ENCODE measurements around the gene SALL4. TPM values are rescaled to one million over a fixed set of nuclear protein-coding genes. Genes with fewer than 3 reads are reported as not detected.
"Not testable (repeated sequence)": the region's sequence is repeated elsewhere in the genome, so short reads cannot be mapped to it uniquely, and the experiment has no call there.

SALL4 gene
- total RNA-seq, 4 donors from 2014 or later, result not detected

DNA sequence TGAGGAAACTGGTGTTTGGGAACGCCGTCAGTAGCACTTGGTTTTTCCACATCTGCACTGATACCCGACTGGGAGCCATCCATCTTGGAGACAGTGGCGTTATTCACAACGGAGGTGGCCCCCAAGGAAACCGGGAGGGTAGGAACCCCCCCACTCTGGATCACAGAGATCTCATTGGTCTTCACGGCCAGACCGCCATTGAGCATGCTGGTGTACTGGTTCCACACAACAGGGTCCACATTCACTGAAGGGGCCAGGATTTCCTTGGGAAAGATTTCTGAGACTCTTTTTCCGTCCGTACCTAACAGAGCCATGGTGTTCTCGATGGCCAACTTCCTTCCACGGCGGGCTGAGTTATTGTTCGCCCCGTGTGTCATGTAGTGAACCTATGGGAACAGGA is 18.0 kb downstream of the SALL4 start:
- no peaks in the 10 kb centered on the region for H3K27me3 ChIP-seq
- no peak overlapping the region for H3K4me3 ChIP-seq
- no peaks in the 10 kb centered on the region for H3K36me3 ChIP-seq
- no peak for ATAC-seq
- peaks cover 0 to 5% (median 0%) of the 10 kb centered on the region in 3 donors for H3K9me3 ChIP-seq
- no peak overlapping the region for H3K27ac ChIP-seq
- H3K4me1 ChIP-seq, result no peaks in the 10 kb centered on the region
- TF ChIP-seq POLR2AphosphoS5 (IDR thresholded peaks at IDR 0.05) (no peak), EP300 (IDR thresholded peaks at IDR 0.05) (no peak), POLR2A (IDR thresholded peaks at IDR 0.05) (no peak)
- TF ChIP-seq, protein P1, sequence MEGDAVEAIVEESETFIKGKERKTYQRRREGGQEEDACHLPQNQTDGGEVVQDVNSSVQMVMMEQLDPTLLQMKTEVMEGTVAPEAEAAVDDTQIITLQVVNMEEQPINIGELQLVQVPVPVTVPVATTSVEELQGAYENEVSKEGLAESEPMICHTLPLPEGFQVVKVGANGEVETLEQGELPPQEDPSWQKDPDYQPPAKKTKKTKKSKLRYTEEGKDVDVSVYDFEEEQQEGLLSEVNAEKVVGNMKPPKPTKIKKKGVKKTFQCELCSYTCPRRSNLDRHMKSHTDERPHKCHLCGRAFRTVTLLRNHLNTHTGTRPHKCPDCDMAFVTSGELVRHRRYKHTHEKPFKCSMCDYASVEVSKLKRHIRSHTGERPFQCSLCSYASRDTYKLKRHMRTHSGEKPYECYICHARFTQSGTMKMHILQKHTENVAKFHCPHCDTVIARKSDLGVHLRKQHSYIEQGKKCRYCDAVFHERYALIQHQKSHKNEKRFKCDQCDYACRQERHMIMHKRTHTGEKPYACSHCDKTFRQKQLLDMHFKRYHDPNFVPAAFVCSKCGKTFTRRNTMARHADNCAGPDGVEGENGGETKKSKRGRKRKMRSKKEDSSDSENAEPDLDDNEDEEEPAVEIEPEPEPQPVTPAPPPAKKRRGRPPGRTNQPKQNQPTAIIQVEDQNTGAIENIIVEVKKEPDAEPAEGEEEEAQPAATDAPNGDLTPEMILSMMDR (IDR thresholded peaks at IDR 0.05), result no peak
- 82 to 95% methylated on average over 8 to 12 of the region's 15 CpGs for WGBS, 2 donors (ENCODE audit: low coverage in 1 of 2)

DNA sequence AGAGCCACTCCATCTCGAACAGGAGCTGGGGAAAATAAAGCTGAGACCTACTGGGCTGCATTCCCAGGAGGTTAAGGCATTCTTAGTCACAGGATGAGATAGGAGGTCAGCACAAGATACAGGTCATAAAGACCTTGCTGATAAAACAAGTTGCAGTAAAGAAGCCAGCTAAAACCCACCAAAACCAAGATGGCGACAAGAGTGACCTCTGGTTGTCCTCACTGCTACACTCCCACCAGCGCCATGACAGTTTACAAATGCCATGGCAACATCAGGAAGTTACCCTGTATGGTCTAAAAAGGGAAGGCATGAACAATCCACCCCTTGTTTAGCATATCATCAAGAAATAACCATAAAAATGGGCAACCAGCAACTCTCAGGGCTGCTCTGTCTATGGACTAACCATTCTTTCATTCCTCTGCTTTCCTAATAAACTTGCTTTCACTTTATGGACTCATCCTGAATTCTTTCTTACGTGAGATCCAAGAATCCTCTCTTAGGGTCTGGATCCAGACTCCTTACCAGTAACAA is 24.0 kb downstream of the SALL4 start:
- not testable (repeated sequence) for H3K36me3 ChIP-seq, H3K4me1 ChIP-seq, H3K4me3 ChIP-seq, ATAC-seq, H3K27ac ChIP-seq, H3K27me3 ChIP-seq
- H3K9me3 ChIP-seq, result peaks cover 0 to 11% (median 0%) of the 10 kb centered on the region in 3 donors
- WGBS, 2 donors (ENCODE audit: low coverage in 1 of 2), result 70 to 90% methylated on average over 4 of the region's 4 CpGs

DNA sequence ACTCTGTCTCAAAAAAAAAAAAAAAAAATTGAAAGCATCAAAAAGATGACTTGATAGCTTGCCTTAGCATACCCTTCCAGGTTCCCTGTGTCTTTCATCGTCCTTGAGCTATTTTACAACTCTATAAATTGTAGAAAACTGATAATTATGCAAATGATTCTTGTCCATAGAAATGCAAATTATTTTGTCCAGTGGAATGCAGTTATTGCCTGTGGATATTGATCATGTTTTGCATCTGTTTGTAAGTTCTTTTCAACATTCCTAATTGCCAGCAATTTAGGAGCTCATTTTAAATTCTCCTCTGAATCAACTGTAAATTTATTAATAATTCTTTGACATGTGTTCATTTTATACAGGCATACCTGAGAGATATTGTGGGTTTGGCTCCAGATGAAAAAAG is 27.1 kb downstream of the SALL4 start:
- Histone ChIP-seq H3K27ac (no peak overlapping the region), H3K4me3 (no peak overlapping the region), H3K36me3 (no peaks in the 10 kb centered on the region), H3K9me3 (peaks cover 0 to 11% (median 0%) of the 10 kb centered on the region in 3 donors), H3K27me3 (no peaks in the 10 kb centered on the region), H3K4me1 (no peaks in the 10 kb centered on the region)
- WGBS, 2 donors (ENCODE audit: low coverage in 1 of 2), result 83% methylated on average over 1 of the region's 1 CpG
- no peak for TF ChIP-seq POLR2A (IDR thresholded peaks at IDR 0.05)
- TF ChIP-seq EP300 (IDR thresholded peaks at IDR 0.05), result no peak
- no peak for TF ChIP-seq POLR2AphosphoS5 (IDR thresholded peaks at IDR 0.05)
- no peak for ATAC-seq

DNA sequence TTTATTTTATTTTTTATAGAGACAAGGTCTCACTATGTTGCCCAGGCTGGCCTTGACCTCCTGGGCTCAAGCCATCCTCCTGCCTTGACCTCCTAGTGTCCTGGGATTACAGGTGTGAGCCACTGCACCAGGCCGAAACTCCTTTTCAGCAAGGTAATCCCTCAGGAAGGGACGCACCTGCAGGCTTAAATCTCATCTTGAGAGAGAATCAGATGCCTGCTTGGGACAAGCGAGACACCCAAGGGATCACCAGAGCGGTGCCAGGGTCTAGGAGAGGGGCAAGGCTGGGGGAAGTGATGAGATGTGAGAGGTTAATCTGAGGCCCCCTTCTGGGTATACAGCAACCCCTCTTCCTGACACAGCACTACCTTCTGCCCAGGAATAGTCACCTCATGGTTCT is 30.1 kb downstream of the SALL4 start:
- peaks cover 0 to 11% (median 0%) of the 10 kb centered on the region in 3 donors for H3K4me1 ChIP-seq
- H3K27me3 ChIP-seq, result no peaks in the 10 kb centered on the region
- ATAC-seq, result no peak
- WGBS, 2 donors (ENCODE audit: low coverage in 1 of 2), result 100% methylated on average over 1 to 2 of the region's 4 CpGs
- H3K27ac ChIP-seq, result no peak overlapping the region
- no peaks in the 10 kb centered on the region for H3K36me3 ChIP-seq
- no peaks in the 10 kb centered on the region for H3K9me3 ChIP-seq
- TF ChIP-seq, protein P1 (IDR thresholded peaks at IDR 0.05), result no peak
- no peak for TF ChIP-seq EP300 (IDR thresholded peaks at IDR 0.05)
- no peak overlapping the region for H3K4me3 ChIP-seq

DNA sequence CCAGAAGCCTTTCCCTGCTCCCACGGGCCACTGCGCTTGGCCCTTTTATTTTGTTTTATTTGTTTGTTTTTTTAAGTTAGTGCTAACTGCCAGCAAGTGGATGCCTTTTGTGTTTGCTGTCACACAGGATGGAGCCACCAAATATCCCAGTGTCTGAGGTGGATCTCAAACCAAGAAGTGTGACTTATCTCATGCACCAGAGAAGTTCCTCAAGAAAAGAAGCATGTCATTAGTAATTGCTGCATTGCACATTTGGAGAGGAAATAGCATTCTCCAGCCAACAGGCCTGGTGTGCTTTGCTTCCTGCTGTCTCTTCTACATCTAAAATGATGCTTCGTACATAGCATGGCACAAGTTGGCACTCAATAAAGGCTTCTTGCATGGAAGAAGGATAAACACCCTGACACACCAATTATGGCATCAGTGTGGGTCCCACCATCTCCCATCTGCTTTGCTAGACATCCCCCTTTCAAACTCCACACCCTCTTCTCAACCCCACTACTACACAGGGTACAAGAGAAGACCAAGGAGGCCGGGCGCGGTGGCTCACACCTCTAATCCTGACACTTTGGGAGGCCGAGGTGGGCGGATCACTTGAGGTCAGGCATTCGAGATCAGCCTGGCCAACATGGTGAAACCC is 32.2 kb downstream of the SALL4 start:
- Histone ChIP-seq H3K27ac (no peak overlapping the region), H3K4me3 (no peak overlapping the region), H3K27me3 (no peaks in the 10 kb centered on the region), H3K4me1 (peaks cover 0 to 30% (median 0%) of the 10 kb centered on the region in 3 donors), H3K36me3 (no peaks in the 10 kb centered on the region), H3K9me3 (no peaks in the 10 kb centered on the region)
- ATAC-seq, result no peak
- 87 to 93% methylated on average over 4 to 9 of the region's 9 CpGs for WGBS, 2 donors (ENCODE audit: low coverage in 1 of 2)
- TF ChIP-seq, protein P1 (IDR thresholded peaks at IDR 0.05), result no peak
- no peak for TF ChIP-seq POLR2A (IDR thresholded peaks at IDR 0.05)
- no peak for TF ChIP-seq POLR2AphosphoS5 (IDR thresholded peaks at IDR 0.05)
- TF ChIP-seq EP300 (IDR thresholded peaks at IDR 0.05), result no peak
